GM12801 (cell line): Measurements from ENCODE around the gene ARHGEF1.

ENCODE experiments used
- CTCF ChIP-seq: IDR thresholded peaks from one replicate; pipeline ENCODE4 v1.5.1; 2011; ENCODE audit warnings: control low read depth; ENCODE audit not compliant: insufficient read length; ENCODE audit errors: extremely low read depth

The ARHGEF1 gene

GRCh38 chr19:41897820-41898219 lies 14.8 kb downstream of the ARHGEF1 start:
- TF ChIP-seq CTCF, result no peak

DNA sequence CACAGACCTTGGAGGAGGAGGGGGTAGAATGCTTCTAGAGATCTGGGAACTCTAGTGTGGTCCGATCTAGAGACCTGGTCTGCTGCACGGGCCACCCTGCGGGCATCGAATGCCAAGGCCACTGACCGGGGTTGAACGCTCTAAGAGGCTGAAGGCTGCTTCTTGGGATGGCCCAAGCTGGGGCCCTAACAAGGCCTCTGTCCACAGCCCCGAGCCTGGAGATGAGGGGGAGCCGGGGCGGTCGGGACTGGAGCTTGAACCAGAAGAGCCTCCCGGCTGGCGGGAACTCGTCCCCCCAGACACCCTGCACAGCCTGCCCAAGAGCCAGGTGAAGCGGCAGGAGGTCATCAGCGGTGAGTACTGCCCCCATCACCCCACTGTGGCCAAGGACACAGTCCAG lies 15.3 kb downstream of the ARHGEF1 start:
- no peak for TF ChIP-seq CTCF

GRCh38 chr19:41901707-41902360 lies 18.9 kb downstream of the ARHGEF1 start:
- no peak for TF ChIP-seq CTCF

GRCh38 chr19:41902594-41902993 lies 19.6 kb downstream of the ARHGEF1 start:
- TF ChIP-seq CTCF, result no peak

DNA sequence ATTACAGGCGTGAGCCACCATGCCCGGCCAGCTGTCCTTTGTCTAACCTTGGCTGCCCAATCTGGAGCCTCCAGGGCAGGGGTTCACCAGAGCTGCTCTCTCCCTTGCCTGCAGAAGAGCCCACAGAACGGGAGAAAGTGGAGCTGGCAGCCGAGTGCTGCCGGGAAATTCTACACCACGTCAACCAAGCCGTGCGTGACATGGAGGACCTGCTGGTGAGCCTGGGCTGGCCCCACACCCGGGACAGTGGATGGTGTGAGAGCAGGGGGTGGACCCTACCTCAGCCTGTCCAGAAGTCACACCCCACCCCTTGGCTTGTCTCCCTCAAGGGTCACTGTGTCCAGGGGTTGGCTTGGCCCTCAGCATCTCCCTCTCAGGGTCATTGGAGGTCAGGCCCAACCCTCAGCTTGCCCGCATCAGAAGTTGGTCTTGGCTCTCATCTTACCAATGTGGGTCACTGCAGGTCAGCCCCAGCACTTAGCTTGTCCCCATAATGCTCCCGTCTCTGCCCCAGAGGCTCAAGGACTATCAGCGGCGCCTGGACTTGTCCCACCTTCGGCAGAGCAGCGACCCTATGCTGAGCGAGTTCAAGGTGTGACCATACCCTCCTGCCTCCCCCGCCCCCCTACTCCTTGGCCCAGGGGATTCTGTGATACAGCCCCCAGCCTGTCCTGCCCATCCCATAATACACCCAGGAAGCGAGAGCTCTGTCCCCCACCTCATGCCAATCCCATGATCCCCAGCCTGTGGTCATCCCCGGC lies 20.4 kb downstream of the ARHGEF1 start:
- no peak for TF ChIP-seq CTCF

DNA sequence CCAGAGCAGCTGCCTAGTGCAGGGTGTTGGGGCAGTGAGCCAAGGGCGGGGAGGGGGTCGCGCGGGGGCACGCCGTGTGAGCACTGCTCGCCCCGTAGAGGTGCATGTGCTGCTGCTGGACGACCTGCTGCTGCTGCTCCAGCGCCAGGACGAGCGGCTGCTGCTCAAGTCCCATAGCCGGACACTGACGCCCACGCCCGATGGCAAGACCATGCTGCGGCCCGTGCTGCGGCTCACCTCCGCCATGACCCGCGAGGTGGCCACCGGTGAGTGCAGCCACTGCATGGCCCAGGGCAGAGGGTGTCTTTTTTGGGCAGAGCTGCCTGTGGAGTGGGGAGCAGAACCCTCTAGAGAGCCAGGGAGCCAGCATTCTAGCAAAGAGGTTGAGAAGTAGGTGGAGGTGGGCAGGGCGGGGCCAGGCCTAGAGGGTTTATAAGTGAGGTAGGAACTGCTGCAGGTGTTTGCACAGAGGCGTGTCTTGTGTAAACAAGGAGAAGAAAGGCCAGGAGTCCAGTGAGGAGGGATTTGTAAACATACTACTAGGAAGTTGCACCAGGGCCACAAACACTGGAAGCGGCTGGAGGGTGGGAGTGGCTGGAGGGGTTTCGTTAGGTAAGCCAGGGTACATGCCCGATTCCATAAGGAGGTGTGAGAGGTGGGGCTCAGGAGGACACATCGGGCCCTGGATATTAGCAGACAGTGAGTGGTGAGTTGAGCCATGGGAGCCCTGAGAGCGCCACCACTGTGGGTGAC lies 21.3 kb downstream of the ARHGEF1 start:
- TF ChIP-seq CTCF, result no peak

- no peak for TF ChIP-seq CTCF
These were observed 22.5 kb downstream of the ARHGEF1 start for GRCh38 chr19:41905273-41906002.
